GM10248 (cell line): Measurements from ENCODE around the gene POLA2.

Source experiments
- CTCF ChIA-PET: fragments of 300-600 bp; sonication (Branson Sonifier 250); formaldehyde crosslinking; extraction: SDS; loops from one replicate; lab custom pipeline; 2021; ENCODE audit warnings: antibody characterized with exemption; lab: Yijun Ruan, JAX
- POLR2A ChIA-PET: fragments of 350-650 bp; sonication (Branson Sonifier 250); formaldehyde crosslinking; extraction: SDS; loops from one replicate; lab custom pipeline; 2020; ENCODE audit warnings: antibody characterized with exemption; lab: Yijun Ruan, JAX
- DNase-seq: peaks from one replicate; pipeline ENCODE4 v3.0.0; 2012; ENCODE audit errors: extremely low spot score
- TF ChIP-seq, protein P1 (sequence below): IDR thresholded peaks from 2 replicates; pipeline ENCODE4 v1.5.1; 2012; ENCODE audit warnings: mild to moderate bottlenecking, low read depth; ENCODE audit errors: extremely low read depth, missing control alignments, control extremely low read depth

Gene POLA2

DNA sequence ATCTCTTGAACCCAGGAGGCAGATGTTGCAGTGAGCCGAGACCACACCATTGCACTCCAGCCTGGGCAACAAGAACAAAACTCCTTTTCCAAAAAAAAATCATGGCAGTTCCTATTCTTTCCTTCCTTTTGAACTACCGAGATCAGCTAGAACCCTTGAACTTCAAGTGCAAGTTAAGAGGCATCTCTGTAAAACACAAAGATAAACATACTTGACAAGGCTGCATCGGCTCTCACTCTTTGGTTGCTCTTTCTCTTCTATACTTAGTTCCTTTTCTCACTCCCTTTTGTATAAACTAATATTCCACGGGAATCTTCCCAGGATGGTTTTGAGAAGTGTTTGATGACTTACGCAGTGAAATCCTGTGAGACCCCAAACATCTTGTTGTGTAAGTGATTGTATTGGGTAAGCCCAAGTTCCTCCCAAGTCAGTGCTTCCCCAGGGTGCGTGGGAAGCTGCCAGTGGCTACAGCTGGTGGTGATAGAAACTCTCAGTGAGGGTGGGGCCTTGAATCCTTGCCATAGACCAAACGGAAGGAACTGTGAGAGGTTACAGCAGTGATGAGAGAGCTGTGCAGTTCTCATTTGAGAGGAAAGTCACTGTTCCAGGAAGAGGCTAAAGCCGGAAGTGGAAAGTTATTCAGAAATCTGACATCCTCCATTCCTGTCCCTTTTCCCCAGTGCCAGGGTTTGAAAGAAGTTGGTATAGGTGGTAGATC lies 28.8 kb downstream of the POLA2 start:
- ChIA-PET CTCF (interaction anchor here (0.5 to 39.5 kb wide), 5 partner anchors 10 to 126 kb away, joined by 3 to 686 read pairs (median 36); partner anchors contain the start of gene CDC42EP2), POLR2A (interaction anchor here (1.0 kb wide), 1 partner anchor 43 kb away, joined by 3 read pairs; the partner anchor contains the start of gene DPF2)
- TF ChIP-seq, protein P1, sequence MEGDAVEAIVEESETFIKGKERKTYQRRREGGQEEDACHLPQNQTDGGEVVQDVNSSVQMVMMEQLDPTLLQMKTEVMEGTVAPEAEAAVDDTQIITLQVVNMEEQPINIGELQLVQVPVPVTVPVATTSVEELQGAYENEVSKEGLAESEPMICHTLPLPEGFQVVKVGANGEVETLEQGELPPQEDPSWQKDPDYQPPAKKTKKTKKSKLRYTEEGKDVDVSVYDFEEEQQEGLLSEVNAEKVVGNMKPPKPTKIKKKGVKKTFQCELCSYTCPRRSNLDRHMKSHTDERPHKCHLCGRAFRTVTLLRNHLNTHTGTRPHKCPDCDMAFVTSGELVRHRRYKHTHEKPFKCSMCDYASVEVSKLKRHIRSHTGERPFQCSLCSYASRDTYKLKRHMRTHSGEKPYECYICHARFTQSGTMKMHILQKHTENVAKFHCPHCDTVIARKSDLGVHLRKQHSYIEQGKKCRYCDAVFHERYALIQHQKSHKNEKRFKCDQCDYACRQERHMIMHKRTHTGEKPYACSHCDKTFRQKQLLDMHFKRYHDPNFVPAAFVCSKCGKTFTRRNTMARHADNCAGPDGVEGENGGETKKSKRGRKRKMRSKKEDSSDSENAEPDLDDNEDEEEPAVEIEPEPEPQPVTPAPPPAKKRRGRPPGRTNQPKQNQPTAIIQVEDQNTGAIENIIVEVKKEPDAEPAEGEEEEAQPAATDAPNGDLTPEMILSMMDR: no peak
- no peak for DNase-seq

DNA sequence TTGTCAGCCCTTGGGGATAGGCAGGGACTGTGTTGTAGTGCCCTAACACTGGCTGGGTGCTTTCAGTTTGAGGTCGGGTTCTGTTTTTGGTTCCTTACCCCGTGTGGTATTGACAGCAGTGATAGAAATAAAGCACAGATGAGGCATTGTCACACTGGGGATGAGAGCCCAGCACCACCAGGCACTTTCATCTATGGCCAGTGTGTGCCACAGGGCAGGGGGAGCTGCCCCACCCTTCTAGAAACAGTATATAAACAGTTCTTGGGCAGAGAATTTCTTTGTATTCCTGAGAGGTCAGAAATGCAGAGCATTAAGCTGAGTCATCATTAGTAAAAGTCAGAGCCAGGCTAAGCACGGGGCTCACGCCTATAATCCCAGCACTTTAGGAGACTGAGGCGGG lies 29.9 kb downstream of the POLA2 start:
- no peak for DNase-seq
- CTCF ChIA-PET: interaction anchor here (4.5 to 39.5 kb wide), 3 partner anchors 17 to 39 kb away, joined by 36 to 686 read pairs (median 52); partner anchors contain the start of gene CDC42EP2
- POLR2A ChIA-PET: no interaction called here
- TF ChIP-seq, protein P1: no peak

DNA sequence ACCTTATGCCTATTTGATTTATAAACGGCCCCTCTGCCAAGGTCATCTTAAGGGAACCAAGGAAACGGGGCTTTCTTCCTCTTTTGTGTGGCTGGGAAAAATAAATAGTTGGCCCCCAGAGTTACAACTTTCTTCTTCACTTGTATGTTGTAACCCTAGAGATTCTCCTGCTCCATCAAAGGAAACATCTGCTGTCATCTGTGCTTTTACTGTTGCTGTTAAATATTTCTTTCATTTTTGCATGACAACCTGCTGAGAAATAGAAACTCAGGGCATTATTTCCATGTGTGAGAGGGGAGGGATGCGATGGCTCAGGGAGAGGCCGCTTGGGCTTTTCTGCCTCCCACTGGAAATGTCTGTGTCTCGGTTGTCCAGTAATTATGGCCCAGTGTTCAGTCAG lies 31.1 kb downstream of the POLA2 start:
- TF ChIP-seq, protein P1: no peak
- DNase-seq: no peak
- ChIA-PET CTCF (interaction anchor here (4.5 to 39.5 kb wide), 3 partner anchors 18 to 37 kb away, joined by 36 to 686 read pairs (median 52); partner anchors contain the start of gene CDC42EP2), POLR2A (no interaction called here)

DNA sequence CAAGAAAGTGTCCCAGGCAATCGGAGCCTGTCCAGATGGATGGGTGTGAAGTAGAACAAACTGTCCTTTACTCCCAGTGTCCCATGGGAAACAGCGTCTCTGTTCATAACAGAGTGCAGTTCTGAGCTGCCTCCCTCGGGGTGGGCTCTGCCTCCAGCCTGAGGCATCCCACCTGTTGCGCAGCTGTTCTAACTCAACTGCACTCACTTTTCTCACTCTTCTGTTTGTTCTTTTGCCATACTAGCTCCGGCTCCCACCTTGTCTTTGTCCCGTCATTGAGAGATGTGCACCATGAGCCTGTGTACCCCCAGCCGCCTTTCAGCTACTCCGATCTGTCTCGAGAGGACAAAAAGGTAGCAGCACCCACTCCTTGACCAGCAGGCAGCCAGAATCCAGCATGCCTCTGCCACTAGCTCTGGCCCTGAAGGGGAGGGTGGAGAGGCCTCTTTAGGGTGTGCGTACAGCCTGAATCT lies 32.2 kb downstream of the POLA2 start:
- ChIA-PET CTCF (interaction anchor here (0.9 to 39.5 kb wide), 5 partner anchors 16 to 68 kb away, joined by 3 to 686 read pairs (median 3); partner anchors contain the start of gene CDC42EP2), POLR2A (no interaction called here)
- TF ChIP-seq, protein P1: no peak
- no peak for DNase-seq

DNA sequence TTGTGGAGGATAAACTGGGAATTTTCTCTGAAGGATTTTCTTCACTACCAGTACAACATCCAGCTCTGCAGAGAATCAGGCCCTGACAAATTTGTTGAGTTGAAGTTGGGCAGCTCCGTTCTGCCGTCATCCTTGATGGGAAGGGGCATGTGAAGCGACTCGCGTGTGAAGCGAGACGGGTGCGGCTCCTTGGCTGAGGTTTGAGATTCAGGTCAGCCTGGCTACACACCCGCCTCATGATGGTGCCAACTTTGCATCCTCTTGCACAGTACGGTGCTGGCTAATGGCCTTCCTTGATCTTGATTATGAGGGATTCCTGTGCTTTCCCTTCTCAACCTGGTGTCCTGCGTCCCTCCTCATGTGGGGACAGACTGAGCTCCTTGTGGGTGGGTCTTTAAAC lies 33.2 kb downstream of the POLA2 start:
- ChIA-PET CTCF (interaction anchor here (1.0 to 39.5 kb wide), 6 partner anchors 15 to 590 kb away, joined by 3 to 686 read pairs (median 7); partner anchors contain the start of gene CDC42EP2), POLR2A (no interaction called here)
- TF ChIP-seq, protein P1: no peak
- no peak for DNase-seq

DNA sequence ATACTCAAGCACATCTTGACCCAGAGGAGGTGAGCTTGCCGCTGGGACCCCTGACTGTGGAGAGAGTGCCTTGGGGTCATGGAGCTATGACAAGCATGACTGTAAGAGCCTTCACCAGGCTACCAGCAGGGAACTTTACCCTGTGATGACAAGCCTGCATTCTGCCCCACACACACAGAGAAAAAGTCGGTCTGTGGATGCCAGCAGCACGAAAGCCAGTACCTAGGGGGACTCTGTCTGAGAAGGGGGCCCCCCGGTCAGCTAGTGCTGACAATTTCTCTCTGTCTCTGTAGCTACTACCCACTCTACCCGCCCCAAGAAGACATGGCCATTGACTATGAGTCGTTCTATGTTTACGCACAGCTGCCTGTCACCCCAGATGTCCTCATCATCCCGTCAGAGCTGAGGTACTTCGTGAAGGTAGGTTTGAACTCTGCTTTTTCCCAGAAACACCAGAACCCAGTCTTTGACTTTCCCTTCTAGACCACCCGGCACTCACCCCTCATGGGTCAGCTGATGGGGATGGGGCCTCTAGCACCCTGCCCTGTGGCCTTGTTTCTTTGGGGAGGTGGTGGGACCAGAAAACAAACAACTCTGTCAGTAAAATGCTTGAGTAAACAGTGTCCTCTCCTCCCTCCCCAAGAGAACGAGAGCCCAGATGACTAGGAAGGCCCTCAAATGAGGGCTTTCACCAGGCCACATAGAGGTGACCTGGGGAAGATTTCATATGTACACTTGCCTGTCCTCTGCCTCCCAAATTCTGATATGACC lies 34.0 kb downstream of the POLA2 start:
- TF ChIP-seq, protein P1: no peak
- ChIA-PET POLR2A (no interaction called here), CTCF (interaction anchor here (1.0 to 39.5 kb wide), 6 partner anchors 16 to 589 kb away, joined by 3 to 686 read pairs (median 7); partner anchors contain the start of gene CDC42EP2)
- no peak for DNase-seq
